IPS-NIHi7 (cell line): Measurements from ENCODE around the gene MYG1.
"Not testable (repeated sequence)": the region's sequence is repeated elsewhere in the genome, so short reads cannot be mapped to it uniquely, and the experiment has no call there.

Experiments
- DNase-seq: peaks from one replicate; pipeline ENCODE4 v3.0.0; 2012; ENCODE audit warnings: mixed read lengths; ENCODE audit errors: extremely low spot score

The MYG1 gene

GRCh38 chr12:53287741-53288216 lies 11.7 kb upstream of the MYG1 start:
- peak; percentile 87 for DNase-seq

- DNase-seq = no peak
These were observed 11.2 kb upstream of the MYG1 start for GRCh38 chr12:53288322-53288721.

GRCh38 chr12:53289891-53290290 lies 9.6 kb upstream of the MYG1 start:
- DNase-seq = no peak

- DNase-seq = no peak
These were observed 8.8 kb upstream of the MYG1 start for GRCh38 chr12:53290661-53291060.

- DNase-seq = no peak
These were observed 7.1 kb upstream of the MYG1 start for GRCh38 chr12:53292426-53292825.

- peak; percentile 89 for DNase-seq
These were observed 4.2 kb upstream of the MYG1 start, which contains the start of gene PFDN5 for GRCh38 chr12:53295070-53295890. TSS of gene PFDN5 (plus strand) at chr12:53295542. CDS start at chr12:53295568, 26 bp downstream.

- no peak for DNase-seq
These were observed 3.6 kb upstream of the MYG1 start for GRCh38 chr12:53295891-53296219.

GRCh38 chr12:53297106-53297505 lies 2.4 kb upstream of the MYG1 start:
- DNase-seq = not testable (repeated sequence)

- no peak for DNase-seq
These were observed 1.3 kb upstream of the MYG1 start for GRCh38 chr12:53298164-53298563.

- DNase-seq = no peak
These were observed 418 bp upstream of the MYG1 start for GRCh38 chr12:53299101-53299453.

- DNase-seq = no peak
These were observed 692 bp downstream of the MYG1 start for GRCh38 chr12:53300187-53300586.

GRCh38 chr12:53302903-53303302 lies 3.4 kb downstream of the MYG1 start:
- no peak for DNase-seq

GRCh38 chr12:53306826-53307225 lies 7.3 kb downstream of the MYG1 start:
- no peak for DNase-seq

GRCh38 chr12:53308276-53308675 lies 8.8 kb downstream of the MYG1 start:
- no peak for DNase-seq

GRCh38 chr12:53313996-53314395 lies 14.5 kb downstream of the MYG1 start:
- DNase-seq = no peak

- DNase-seq = no peak
These were observed 21.1 kb downstream of the MYG1 start for GRCh38 chr12:53320352-53321195.

- DNase-seq = no peak
These were observed 24.8 kb downstream of the MYG1 start for GRCh38 chr12:53324113-53324778.

- peak; percentile 92 for DNase-seq
These were observed 25.4 kb downstream of the MYG1 start for GRCh38 chr12:53324779-53325510.

GRCh38 chr12:53325511-53326061 lies 26.1 kb downstream of the MYG1 start:
- peak; percentile 56 for DNase-seq

GRCh38 chr12:53326460-53327185 lies 27.1 kb downstream of the MYG1 start:
- no peak for DNase-seq
